AG04450 (cell line): ENCODE measurements around the gene H3-3A. TPM values are rescaled to one million over a fixed set of nuclear protein-coding genes. Genes with fewer than 3 reads are reported as not detected.

Experiments
- CTCF ChIA-PET: fragments of 300-600, 350-600 bp; formaldehyde crosslinking; extraction: SDS; loops from one replicate; lab custom pipeline; 2022; ENCODE audit warnings: antibody characterized with exemption, inconsistent platforms; lab: Charles Lee
- POLR2A ChIA-PET: fragments of 350-600 bp; formaldehyde crosslinking; extraction: SDS; loops from one replicate; lab custom pipeline; 2021; ENCODE audit warnings: antibody characterized with exemption, inconsistent platforms; lab: Yijun Ruan, JAX
- DNase-seq: peaks from one replicate; pipeline ENCODE4 v3.0.0-alpha.2; 2011; ENCODE audit warnings: low read depth, low spot score
- H3K27ac ChIP-seq: one replicate; pipeline ENCODE4 v1.5.1; 2012; ENCODE audit warnings: low read depth, low read length, control low read depth
- H3K27me3 ChIP-seq: one replicate; pipeline ENCODE4 v1.6.0; 2012; ENCODE audit warnings: low read length; ENCODE audit not compliant: control insufficient read depth, insufficient read depth
- H3K4me3 ChIP-seq: 2 replicates; pipeline ENCODE4 v1.5.1; 2011; ENCODE audit warnings: mild to moderate bottlenecking, low read depth, low read length, control low read depth
- H3K9me3 ChIP-seq: 2 replicates; pipeline ENCODE4 v1.5.1; 2012; ENCODE audit warnings: low read length; ENCODE audit not compliant: control insufficient read depth, insufficient read depth
- polyA plus RNA-seq: library from polyadenylated mRNA; depleted of rRNA; stranded (reverse); fragments of >200 nt; gene quantifications from 2 replicates; pipeline ENCODE4 v1.2.3, GENCODE V29; 2011
- TF ChIP-seq, protein P1 (sequence below): IDR thresholded peaks from 2 replicates; pipeline ENCODE4 v1.5.1; 2011; ENCODE audit warnings: low read depth, low read length, control low read depth, inconsistent platforms

Gene H3-3A
- polyA plus RNA-seq, 1 experiment, result 330 TPM

- Histone ChIP-seq H3K27ac (no peak overlapping the region), H3K9me3 (no peaks in the 10 kb centered on the region), H3K27me3 (peaks cover 2% of the 10 kb centered on the region), H3K4me3 (no peak overlapping the region)
- POLR2A ChIA-PET, result interaction anchor here (1.0 kb wide), 1 partner anchor 49 kb away, joined by 3 read pairs; the partner anchor contains the start of gene SDE2
- no peak for DNase-seq
- CTCF ChIA-PET, result no interaction called here
- TF ChIP-seq, protein P1, sequence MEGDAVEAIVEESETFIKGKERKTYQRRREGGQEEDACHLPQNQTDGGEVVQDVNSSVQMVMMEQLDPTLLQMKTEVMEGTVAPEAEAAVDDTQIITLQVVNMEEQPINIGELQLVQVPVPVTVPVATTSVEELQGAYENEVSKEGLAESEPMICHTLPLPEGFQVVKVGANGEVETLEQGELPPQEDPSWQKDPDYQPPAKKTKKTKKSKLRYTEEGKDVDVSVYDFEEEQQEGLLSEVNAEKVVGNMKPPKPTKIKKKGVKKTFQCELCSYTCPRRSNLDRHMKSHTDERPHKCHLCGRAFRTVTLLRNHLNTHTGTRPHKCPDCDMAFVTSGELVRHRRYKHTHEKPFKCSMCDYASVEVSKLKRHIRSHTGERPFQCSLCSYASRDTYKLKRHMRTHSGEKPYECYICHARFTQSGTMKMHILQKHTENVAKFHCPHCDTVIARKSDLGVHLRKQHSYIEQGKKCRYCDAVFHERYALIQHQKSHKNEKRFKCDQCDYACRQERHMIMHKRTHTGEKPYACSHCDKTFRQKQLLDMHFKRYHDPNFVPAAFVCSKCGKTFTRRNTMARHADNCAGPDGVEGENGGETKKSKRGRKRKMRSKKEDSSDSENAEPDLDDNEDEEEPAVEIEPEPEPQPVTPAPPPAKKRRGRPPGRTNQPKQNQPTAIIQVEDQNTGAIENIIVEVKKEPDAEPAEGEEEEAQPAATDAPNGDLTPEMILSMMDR, result no peak
These were observed 13.6 kb upstream of the H3-3A start for GRCh38 chr1:226048886-226049285.

DNA sequence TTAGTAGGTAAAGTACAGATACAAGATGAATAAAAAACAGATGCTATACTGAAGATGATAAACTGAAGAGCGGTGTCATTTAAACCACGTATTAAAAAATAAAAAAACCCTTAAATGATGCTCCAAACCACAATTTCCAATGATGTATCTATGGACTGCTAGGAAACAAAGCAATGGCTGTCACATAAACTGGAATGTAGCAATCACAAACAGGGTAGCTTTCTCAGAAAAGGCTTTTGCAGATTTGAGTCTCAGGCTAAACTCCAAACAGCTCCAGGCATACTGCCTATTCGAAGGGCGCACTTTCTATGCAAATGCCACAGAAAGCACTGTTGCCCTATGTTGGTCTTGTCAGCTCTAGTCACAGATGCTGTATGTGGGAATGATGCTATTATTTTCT lies 12.4 kb upstream of the H3-3A start:
- Histone ChIP-seq H3K27me3 (peaks cover 2% of the 10 kb centered on the region), H3K4me3 (no peak overlapping the region), H3K9me3 (no peaks in the 10 kb centered on the region), H3K27ac (no peak overlapping the region)
- DNase-seq, result no peak
- ChIA-PET POLR2A (interaction anchor here (0.5 to 0.6 kb wide), 2 partner anchors 12 to 13 kb away, joined by 3 read pairs; partner anchors contain the start of gene H3-3A), CTCF (interaction anchor here (0.8 to 1.1 kb wide), 2 partner anchors 12 to 15 kb away, joined by 3 to 7 read pairs; partner anchors contain the start of gene H3-3A)
- TF ChIP-seq, protein P1, result no peak

DNA sequence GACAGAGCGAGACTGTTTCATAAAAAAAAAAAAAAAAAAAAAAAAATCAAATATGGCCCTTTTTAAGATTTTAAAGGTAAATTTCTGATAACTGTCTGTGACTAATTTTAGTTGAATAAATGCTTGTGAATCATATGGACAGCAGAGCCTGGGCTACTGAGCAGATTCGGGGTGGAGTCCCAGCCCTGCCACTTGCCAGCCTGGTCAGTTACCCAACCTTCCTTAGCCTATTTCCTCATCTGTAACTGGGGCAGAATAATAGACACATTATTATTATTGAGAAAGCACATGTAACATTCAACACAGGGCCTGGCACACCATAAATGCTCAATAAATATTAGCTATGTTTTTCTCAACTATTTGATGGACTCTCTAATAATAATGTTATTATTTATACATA lies 11.2 kb upstream of the H3-3A start:
- ChIA-PET POLR2A (no interaction called here), CTCF (interaction anchor here (5.5 kb wide), 1 partner anchor 14 kb away, joined by 37 read pairs; no protein-coding TSS in a partner anchor)
- TF ChIP-seq, protein P1, result no peak
- H3K27ac ChIP-seq, result no peak overlapping the region
- peaks cover 2% of the 10 kb centered on the region for H3K27me3 ChIP-seq
- H3K4me3 ChIP-seq, result no peak overlapping the region
- no peaks in the 10 kb centered on the region for H3K9me3 ChIP-seq
- DNase-seq, result no peak

DNA sequence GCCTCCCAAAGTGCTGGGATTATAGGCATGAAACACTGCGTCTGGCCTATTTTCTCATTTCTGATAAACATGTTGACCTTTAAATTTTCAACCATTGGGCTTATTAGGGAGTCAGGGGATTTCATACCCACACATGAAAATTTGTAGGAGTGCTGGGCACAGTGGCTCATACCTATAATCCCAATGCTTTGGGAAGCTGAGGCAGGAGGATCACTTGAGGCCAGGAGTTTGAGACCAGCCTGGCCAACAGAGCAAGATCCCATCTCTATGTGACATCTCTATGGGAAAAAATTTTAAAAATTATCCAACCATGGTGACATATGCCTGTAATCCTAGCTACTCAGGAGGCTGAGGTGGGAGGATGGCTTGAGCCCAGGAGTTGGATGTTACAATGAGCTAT lies 10.5 kb upstream of the H3-3A start:
- POLR2A ChIA-PET, result no interaction called here
- Histone ChIP-seq H3K9me3 (no peaks in the 10 kb centered on the region), H3K27me3 (peaks cover 2% of the 10 kb centered on the region), H3K4me3 (no peak overlapping the region), H3K27ac (no peak overlapping the region)
- TF ChIP-seq, protein P1, result no peak
- CTCF ChIA-PET, result interaction anchor here (5.5 kb wide), 1 partner anchor 13 kb away, joined by 37 read pairs; no protein-coding TSS in a partner anchor
- DNase-seq, result no peak

DNA sequence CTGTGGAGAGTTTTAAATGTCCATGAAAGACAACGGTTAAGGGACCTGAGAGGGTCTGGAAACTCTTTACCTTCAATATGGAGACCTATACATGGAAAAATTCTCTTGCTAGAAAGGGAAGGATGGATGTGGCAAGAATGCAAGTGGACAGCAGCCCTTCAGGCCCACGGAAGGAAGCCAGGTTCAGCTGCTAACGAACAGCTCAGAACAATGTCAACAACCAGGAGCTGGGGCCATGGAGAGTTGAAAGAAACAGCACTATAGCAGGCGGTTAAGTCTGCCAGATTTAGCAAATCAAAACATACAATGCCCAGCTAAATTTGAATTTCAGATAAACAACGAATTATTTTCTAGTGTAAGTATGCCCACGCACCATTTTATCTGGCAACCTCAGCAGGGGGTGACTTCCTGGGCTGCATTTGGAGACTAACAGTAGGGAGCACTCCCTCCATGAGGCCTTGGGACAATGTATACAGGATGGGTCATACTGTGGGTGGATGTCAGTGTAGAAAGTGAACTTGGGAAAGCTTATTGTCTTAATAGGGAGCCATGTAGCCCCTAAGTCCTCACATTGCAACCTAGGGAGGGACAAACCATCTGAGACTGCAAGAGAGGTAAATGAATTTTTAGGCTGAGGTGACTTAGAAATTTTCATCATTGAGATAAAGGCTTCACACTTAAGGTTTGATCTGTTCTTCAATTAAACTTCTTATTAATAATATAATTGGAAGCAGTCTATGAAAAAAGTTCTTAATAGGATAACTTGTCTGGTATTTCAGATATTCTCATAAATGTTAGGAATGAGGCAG lies 7.8 kb upstream of the H3-3A start:
- ChIA-PET POLR2A (interaction anchor here (0.7 to 1.9 kb wide), 2 partner anchors 8 to 55 kb away, joined by 3 to 18 read pairs; partner anchors contain the start of genes H3-3A and SDE2), CTCF (interaction anchor here (0.7 to 5.5 kb wide), 2 partner anchors 10 to 143 kb away, joined by 4 to 37 read pairs; no protein-coding TSS in a partner anchor)
- TF ChIP-seq, protein P1, result no peak
- no peak overlapping the region for H3K27ac ChIP-seq
- H3K9me3 ChIP-seq, result no peaks in the 10 kb centered on the region
- no peak overlapping the region for H3K4me3 ChIP-seq
- no peak for DNase-seq
- no peaks in the 10 kb centered on the region for H3K27me3 ChIP-seq
